Measurements from ENCODE around the gene SNIP1.

SNIP1 gene

DNA sequence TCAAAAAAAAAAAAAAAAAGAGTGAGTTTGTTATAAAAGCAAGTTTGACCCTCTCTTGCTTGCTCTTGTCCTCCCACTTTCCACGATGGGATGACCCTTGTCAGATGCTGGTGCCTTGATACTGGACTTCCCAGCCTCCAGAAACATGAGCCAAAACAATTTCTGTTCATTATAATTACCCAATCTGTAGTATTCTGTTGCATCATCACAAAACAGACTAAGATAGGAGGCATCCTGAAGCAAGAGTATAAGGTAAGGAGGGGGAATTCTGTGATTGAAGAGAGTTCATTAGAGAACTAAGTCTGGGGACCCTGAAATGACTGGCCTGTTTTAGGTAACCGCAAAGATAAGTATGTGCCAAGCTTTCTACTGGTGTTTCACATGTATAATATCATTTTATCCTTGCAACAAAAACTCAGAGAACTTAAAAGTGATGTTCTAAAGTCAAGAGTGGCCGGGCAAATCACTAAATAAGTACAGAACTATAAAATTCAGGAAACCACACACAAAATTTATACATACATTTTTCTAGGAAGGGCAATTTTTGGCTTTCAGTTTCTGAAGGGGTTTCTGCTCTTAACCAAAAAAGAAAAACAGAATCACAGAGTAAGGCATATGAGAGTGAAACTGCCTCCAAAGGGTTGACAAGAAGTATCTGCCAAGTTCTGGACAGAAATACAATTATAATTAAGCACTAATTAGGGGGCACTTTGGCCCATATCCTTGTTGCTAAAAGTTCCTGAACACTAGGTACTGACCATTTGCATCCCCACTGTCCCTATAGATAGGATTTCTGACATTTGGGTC is 16.6 kb upstream of the SNIP1 start:
- DNase-seq (ENCODE audit: low spot score) = no peak
- TF ChIP-seq, protein P1, sequence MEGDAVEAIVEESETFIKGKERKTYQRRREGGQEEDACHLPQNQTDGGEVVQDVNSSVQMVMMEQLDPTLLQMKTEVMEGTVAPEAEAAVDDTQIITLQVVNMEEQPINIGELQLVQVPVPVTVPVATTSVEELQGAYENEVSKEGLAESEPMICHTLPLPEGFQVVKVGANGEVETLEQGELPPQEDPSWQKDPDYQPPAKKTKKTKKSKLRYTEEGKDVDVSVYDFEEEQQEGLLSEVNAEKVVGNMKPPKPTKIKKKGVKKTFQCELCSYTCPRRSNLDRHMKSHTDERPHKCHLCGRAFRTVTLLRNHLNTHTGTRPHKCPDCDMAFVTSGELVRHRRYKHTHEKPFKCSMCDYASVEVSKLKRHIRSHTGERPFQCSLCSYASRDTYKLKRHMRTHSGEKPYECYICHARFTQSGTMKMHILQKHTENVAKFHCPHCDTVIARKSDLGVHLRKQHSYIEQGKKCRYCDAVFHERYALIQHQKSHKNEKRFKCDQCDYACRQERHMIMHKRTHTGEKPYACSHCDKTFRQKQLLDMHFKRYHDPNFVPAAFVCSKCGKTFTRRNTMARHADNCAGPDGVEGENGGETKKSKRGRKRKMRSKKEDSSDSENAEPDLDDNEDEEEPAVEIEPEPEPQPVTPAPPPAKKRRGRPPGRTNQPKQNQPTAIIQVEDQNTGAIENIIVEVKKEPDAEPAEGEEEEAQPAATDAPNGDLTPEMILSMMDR (IDR thresholded peaks at IDR 0.05; ENCODE audit: extremely low read depth, insufficient read depth, missing control alignments) = no peak
- in situ Hi-C loops (cut with MboI; ENCODE audit: low pct_unique_long_range_greater_than_20kb, low sequenced_read_pairs, unreplicated experiment) = loop anchor here (25.0 kb wide), 1 partner anchor 292 kb away; the partner anchor contains the start of gene MTF1

DNA sequence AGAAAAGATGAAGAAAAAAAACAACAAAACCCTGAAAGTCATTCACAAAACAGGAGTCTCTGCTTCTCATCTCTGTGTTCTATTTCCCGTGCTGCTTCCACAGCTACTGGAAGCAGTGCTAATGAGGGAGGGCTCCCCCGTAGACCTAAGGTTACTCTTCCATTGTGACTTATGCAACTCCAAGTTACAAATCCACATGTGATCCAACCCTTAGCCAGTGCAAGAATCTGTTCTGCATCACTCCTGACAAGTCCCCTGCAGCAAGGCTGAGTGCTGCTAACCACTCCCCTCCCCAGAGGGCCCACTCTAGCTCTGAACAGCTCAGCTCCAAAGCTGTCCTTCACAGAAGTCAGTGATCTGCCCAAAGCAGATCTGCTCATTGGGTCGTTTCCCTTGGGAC is 12.9 kb upstream of the SNIP1 start:
- in situ Hi-C loops (cut with MboI; ENCODE audit: low pct_unique_long_range_greater_than_20kb, low sequenced_read_pairs, unreplicated experiment) = loop anchor here (25.0 kb wide), 1 partner anchor 295 kb away; the partner anchor contains the start of gene MTF1
- no peak for DNase-seq (ENCODE audit: low spot score)
- TF ChIP-seq, protein P1 (IDR thresholded peaks at IDR 0.05; ENCODE audit: extremely low read depth, insufficient read depth, missing control alignments) = no peak

DNA sequence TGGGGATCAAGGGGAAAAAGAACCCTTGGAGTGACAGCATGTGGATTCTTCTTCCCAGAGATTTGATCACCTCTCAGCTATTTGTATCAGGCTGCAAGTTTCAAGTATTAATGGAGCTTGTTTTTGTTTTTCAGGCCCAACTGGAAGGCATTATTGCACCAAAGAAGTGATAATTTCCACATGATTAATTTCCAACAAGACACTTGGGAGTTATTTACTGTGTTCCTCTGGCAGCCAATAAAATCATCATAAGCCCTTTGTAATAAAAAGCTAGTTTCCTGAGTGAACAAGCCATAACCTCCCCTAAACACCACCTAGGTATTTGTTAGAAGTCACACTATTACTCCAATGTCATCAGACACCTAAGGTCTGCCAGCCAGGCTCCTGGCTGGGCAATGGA is 10.8 kb upstream of the SNIP1 start:
- in situ Hi-C loops (cut with MboI; ENCODE audit: low pct_unique_long_range_greater_than_20kb, low sequenced_read_pairs, unreplicated experiment) = loop anchor here (25.0 kb wide), 1 partner anchor 297 kb away; the partner anchor contains the start of gene MTF1
- TF ChIP-seq, protein P1 (IDR thresholded peaks at IDR 0.05; ENCODE audit: extremely low read depth, insufficient read depth, missing control alignments) = no peak
- DNase-seq (ENCODE audit: low spot score) = no peak

DNA sequence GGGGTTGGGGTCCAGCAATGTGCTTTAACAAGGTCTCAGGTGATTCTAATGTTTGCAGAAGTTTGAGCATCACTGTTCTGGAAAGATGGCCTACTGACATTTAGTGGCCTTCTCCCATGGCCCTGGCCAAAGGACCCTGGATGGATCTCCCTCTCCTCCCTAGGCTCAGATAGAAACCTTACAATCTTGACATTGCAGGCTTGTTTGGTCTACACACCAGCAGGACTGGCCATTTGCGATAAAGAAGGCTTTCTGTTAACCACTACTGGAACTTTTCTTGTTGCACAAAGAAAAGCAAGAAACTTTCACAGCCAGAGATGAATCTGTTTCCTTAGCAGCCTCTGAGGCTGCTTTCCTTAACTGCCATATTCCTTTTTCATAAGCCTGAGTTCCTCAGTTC is 8.9 kb upstream of the SNIP1 start:
- TF ChIP-seq, protein P1 (IDR thresholded peaks at IDR 0.05; ENCODE audit: extremely low read depth, insufficient read depth, missing control alignments) = no peak
- in situ Hi-C loops (cut with MboI; ENCODE audit: low pct_unique_long_range_greater_than_20kb, low sequenced_read_pairs, unreplicated experiment) = loop anchor here (25.0 kb wide), 1 partner anchor 299 kb away; the partner anchor contains the start of gene MTF1
- no peak for DNase-seq (ENCODE audit: low spot score)

DNA sequence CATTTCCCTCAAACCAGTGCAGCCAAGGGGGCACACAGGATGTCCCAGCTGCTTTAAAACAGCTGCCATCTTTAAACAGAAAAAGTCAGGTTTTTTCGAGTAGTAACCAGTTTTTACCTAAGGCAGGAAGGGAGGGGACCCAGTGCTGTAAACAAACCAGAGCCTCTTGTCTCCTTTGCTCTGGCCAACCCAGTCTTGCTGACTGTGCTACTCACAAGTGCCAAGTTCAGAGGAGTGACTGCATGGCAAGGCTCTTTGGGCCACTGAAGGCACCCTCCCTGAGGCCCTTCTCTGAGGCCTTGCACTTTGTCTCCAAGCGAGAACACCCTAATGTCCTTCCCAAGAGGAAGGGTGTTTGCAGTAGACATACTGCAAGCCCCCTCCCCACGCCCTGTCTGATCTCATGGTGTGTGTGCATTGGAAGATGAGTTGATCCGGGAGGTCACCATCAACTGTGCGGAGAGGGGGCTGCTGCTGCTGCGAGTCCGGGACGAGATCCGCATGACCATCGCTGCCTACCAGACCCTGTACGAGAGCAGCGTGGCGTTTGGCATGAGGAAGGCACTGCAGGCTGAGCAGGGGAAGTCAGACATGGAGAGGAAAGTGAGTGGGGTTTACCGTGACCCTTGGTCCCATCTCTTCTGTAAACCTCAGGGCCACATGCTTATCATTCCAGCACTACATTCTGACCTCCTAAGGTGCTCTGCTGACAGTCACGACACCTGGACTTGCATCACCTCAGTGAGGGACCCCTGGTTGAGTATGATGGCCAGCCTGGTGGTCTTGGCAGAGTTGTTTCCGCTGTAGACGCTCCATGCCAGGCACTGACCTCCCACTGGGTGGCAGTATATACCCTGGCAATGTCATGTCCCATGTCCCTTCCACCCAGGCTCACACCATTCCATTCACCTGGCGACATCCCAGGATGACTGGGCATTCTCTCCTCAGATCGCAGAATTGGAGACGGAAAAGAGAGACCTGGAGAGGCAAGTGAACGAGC is 7.3 kb upstream of the SNIP1 start:
- TF ChIP-seq, protein P1 (IDR thresholded peaks at IDR 0.05; ENCODE audit: extremely low read depth, insufficient read depth, missing control alignments) = peak; percentile 60
- DNase-seq (ENCODE audit: low spot score) = peak; percentile 48
- in situ Hi-C loops (cut with MboI; ENCODE audit: low pct_unique_long_range_greater_than_20kb, low sequenced_read_pairs, unreplicated experiment) = loop anchor here (25.0 kb wide), 1 partner anchor 301 kb away; the partner anchor contains the start of gene MTF1

All from GM13977 (cell line).